ENCODE measurements around the gene CTU1.

Gene CTU1

DNA sequence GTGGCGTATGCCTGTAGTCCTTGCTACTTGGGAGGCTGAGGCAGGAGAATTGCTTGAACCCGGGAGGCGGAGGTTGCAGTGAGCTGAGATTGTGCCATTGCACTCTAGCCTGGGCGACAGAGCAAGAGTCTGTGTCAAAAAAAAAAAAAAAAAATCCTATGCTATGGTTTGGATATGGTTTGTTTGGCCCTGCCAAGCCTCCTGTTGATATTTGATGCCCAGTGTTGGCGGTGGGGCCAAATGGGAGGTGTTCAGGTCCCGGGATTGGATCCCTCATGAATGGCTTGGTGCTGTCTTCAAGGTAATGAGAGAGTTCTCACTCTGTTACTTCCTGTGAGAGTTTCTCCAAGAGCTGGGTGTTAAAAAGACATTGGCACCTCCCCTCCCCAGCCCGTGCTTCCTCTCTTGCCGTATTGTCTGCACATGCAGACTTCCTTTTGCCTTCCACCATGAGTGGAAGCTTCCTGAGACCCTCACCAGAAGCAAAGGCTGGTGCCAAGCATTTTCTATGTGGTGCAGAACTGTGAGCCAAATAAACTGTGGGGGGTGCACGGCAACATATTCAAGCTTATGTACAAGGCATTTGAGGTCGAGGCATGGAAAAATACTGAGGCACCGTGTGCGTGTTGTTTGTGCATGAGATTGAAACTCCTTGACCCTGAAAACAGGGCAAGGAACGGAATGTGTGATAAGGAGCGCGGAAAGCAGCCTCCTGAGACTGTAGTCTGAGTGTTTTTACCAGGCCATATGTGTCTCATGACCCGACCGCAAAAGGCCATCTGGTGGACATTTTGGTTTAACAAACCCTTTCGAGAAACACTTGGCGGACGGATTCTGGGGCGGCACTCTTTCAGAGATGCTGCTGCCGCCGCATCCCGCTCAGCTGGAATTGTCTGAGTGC, 23.8 kb upstream of the CTU1 start:
- DNase-seq (peak; percentile 45), ATAC-seq (peak; percentile 41)

DNA sequence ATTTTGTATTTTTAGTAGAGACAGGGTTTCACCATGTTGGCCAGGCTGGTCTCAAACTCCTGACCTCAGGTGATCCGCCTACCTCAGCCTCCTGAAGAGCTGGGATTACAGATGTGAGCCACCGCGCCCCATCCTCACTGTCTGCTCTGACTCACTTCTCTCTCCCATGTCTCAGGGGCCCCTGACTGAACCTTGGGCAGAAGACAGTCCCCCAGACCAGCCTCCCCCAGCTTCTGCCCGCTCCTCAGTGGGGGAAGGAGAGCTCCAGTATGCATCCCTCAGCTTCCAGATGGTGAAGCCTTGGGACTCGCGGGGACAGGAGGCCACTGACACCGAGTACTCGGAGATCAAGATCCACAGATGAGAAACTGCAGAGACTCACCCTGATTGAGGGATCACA, 21.5 kb upstream of the CTU1 start:
- no peak for ATAC-seq
- no peak for DNase-seq

DNA sequence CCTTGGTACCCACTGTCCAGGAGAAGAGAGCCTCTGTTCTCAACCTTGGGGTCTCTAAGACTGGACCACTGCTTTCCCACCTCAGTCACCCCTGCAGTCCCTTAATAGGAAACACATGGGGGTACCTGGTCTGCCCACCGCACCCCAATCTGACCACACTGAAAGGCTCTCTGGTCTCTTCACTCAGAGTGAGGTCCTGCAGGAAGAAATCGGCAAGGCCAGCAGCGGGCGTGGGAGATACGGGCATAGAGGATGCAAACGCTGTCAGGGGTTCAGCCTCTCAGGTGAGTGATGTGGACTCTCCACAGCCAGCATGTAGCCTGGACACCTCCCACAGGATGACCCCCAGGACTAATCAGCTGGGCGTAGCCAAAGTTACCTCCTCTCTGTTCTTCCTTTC, 20.0 kb upstream of the CTU1 start:
- ATAC-seq (no peak), DNase-seq (no peak)

DNA sequence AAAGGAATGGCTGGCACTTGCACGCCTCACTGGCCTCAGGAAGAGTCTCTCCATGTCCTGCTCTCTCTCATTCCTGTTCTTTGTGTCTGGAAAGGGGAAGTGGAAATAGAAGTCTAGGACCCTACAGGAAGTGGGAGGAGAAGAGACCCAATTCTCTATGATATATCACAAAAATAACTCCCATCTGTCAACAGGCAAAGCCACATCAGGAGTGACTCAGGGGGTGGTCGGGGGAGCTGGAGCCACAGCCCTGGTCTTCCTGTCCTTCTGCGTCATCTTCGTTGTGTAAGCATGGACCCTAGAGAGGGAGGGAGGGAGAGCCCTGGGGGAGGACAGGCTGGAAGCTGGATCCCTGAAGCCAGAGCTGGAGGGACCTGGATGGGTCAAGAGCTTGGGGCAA, 19.5 kb upstream of the CTU1 start:
- DNase-seq (peak; percentile 49), ATAC-seq (peak; percentile 42)

DNA sequence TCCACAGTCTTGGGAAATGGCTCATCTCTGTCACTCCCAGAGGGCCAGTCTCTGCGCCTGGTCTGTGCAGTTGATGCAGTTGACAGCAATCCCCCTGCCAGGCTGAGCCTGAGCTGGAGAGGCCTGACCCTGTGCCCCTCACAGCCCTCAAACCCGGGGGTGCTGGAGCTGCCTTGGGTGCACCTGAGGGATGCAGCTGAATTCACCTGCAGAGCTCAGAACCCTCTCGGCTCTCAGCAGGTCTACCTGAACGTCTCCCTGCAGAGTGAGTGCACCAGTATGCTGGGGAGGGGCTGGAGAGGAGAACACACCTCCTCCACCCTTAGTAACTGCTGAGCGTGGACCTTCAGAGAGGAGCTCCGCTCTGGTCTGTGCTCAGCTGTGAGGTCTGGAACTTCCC, 18.8 kb upstream of the CTU1 start:
- DNase-seq (no peak), ATAC-seq (no peak)

DNA sequence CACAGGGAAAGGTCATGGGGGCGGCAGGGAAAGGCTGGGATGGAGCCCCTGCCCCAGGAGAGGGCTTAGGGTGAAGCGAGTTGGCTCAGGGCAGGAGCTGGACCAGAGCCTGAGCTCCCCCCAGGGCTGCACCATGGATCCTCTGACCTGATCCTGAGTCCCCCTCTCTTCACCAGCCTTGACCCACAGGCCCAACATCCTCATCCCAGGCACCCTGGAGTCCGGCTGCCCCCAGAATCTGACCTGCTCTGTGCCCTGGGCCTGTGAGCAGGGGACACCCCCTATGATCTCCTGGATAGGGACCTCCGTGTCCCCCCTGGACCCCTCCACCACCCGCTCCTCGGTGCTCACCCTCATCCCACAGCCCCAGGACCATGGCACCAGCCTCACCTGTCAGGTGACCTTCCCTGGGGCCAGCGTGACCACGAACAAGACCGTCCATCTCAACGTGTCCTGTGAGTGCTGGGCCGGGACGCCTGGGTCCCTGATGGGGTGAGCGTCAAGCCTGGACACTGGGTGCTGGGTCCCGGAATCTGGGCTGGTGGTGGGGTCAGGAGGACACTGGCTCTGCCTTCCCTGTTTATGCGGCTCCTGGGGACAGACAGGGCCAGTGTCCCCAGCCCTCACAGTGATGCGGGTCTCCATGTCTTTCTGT, 17.3 kb upstream of the CTU1 start:
- ATAC-seq: no peak
- DNase-seq: no peak

DNA sequence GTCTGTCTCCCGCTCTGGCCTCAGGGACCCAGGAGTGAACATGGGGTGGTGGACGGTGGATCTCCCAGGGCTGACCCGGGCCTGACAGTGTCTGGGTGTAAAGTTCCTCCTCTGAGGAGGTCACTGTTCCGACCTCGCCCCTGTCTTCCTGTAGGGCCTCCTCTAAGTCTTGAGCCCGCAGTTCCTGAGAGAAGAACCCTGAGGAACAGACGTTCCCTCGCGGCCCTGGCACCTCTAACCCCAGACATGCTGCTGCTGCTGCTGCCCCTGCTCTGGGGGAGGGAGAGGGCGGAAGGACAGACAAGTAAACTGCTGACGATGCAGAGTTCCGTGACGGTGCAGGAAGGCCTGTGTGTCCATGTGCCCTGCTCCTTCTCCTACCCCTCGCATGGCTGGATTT, 16.5 kb upstream of the CTU1 start, which contains the start of gene SIGLEC9:
Gene SIGLEC9, plus strand, starts transcription at position 178 of the 400 bp plus-strand sequence. Its CDS starts 69 bp downstream, at position 247.
- ATAC-seq (no peak), DNase-seq (no peak)

DNA sequence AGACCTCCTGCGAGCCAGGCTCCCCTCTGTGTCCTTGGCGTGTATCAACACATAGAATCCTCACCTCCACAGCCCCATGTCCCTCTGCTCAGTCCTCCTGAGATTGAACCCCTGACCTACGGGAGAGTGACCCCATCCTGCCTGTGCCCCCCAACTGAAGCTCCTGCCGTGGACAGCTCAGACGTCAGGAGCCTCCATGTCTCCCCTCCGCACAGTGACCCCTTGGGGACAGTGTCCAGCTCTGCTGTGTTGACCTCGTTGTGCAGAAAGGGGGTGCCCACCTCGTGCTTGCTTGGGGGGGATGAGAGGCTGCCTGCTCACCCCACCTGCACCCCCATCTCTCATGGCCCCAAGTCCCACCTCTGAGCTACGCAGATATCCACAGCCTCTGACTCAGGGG, 16.0 kb upstream of the CTU1 start:
- no peak for DNase-seq
- no peak for ATAC-seq

DNA sequence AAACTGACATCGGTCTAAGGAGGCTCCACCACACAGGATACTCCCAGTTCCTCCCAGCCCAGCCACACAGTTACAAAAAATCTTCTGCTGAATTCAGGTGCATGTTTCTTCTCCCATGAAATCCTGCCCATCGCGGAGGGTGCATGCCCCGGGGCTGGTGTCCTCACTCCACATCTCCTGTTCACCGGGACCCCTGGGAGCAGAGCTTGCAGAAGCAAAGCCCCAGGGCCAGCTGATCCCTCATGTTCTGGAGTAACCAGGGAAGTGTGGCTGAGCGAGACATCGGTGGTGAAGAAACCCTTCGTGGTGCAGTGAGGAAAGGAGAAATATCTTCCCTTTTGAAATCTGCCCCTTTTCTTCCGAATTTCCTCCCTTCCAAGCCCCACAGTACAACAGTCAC, 15.6 kb upstream of the CTU1 start:
- ATAC-seq (no peak), DNase-seq (no peak)

DNA sequence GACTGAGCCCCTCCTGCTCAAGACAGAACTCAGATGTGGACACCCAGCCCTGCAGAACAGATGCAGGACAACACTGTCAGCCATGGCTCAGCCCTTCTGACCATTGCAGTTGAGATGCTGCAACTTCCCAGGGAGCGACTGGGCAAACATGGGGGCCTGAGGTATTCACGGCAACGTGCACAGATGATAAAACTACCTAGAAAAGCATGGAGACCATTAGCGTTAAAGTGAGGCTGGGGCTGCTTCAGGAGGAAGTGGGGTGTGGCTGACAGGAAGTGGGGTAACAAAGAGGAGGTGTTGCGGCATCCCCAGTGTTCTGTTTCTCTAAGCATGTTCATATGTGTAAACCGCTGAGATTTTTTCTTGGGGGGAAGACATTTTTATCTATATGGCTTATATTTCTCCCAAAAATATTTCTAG, 15.2 kb upstream of the CTU1 start:
- no peak for DNase-seq

DNA sequence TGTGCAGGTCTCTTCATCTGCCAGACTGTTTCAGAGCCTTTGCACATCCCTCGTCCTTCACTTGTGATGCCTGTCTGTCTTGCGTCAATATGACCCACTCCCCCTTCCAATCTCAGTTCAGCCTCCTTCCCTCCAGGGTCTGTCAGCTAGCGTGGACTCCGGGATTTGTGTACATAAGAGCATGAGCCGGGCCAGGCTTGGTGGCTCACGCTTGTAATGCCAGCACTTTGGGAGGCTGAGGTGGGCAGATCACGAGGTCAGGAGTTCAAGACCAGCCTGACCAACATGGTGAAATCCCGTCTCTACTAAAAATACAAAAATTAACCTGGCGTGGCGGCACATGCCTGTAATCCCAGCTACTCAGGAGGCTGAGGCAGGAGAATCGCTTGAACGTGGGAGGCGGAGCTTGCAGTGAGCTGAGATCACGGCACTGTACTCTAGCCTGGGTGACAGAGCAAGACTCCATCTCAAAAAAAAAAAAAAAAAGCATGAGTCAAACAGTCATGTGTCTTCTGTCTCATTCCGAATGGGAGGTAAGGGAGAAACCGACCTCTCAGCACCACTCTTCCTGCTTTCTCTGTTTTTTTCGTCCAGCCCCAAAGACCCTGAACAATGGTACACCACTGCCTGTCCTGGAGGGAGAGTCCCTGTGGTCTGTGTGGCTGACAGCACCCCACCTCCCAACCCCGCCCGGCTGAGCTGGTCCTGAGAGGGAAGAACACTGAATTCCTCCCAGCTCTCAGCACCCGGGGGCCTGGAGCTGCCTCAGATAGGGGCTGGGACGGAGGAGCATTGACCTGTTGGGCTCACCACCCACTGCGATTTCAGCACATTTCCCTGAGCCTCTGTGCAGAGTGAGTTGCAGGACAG, 14.1 kb upstream of the CTU1 start:
- DNase-seq: peak; percentile 39
- peak; percentile 35 for ATAC-seq

More for the DNA sequence above, 15.2 kb upstream of the CTU1 start:
- ATAC-seq: no peak

DNA sequence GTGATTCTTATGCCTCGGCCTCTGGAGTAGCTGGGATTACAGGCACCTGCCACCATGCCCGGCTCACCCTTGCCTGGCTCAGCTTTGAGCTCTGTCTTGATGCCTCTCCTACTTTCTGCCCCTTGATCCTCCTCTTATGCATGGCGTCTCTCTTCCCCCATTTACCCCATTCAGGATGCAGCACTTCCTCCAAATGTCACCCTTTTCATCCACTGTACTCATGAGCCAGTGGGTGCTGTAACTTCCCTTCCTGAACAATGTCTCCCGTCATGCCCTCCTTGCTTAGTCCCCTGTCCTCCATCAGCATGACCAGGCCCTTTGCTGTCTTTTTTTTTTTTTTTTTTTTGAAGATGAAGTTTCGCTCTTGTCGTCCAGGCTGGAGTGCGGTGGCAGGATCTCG, 13.0 kb upstream of the CTU1 start:
- DNase-seq (no peak), ATAC-seq (no peak)

DNA sequence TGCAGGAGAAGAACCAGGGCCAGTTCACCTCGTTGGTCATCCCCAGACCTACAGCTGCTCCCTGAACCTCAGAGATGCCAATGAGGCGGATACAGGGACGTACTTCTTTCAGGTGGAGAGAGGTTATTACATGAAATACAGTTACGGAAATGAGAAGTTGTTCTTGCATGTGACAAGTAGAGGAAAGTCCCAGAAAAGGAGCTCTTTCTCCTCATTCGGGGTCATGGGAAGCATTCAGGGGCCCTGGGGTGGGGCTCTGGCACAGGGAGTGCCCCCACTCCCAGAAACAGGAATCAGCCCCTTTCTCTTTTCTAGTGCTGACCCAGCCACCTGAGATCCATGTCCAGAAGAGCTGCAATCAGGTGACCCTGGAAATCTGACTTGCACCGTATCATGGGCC, 12.0 kb upstream of the CTU1 start:
- ATAC-seq: no peak

DNA sequence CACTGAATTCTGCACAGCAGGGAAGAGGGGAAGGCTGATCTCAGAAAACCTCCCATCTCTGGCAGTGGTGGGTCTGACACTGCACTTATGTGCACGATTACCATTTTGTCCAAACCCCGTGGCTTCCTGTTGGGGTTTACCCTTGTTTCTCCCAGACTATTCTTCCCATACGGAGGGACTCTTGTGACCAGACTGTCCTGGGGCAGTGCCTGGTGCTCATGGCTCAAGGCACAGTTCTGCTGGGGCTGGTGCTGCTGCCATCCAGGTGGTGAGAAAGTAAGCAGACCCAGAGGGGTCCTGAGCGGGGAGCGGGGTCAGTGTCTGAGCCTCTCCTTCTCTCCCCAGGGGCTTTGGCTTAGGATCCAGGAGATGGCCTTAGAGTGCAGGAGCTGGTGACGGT, 11.4 kb upstream of the CTU1 start:
- ATAC-seq: no peak
- DNase-seq: no peak

More for the DNA sequence above, 12.0 kb upstream of the CTU1 start:
- DNase-seq: no peak

DNA sequence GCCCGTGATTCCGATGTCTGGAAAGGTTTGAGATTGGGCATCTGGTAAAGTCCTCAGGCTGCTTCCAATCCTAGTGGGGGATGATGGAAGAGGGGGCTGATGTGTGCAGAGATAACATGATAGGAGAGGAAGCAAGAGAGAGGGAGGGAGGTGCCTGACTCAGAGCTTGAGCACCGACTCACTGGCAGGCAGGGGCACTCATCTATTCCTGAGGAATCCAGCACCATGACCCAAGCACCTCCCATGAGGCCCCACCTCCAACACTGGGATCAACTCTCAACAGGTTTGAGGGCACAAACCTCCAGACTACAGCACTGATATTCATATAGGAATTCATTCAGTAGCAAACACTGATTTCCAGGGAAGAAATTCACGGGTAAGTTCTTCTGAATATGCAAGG, 10.9 kb upstream of the CTU1 start:
- DNase-seq: no peak

DNA sequence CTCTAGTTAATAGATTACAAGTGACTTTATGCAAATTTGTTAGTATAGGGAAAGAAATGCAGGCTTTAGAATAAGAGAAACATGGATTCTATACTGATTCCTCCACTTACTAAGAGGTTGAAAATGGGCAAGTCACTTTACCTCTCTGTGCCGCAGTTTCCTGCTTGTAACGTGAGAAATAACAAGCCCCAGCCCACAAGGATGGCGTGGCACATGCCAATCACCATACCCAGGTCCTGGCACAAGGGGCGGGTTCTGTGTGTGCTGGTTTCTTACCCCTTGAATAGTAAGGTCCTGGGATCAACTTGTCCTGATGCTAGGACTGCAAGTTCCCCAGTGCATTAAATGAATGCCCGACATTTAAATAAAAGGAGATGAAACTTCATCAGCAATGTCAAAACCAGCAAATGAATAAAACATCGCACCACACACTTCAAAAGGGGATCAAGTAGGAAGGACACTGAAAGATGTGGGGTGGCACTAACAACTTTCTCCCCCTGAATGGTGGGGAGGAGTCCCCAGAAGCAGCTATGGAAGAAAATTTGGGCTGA, 8.6 kb upstream of the CTU1 start:
- DNase-seq: no peak

More for the DNA sequence above, 10.9 kb upstream of the CTU1 start:
- ATAC-seq: no peak

DNA sequence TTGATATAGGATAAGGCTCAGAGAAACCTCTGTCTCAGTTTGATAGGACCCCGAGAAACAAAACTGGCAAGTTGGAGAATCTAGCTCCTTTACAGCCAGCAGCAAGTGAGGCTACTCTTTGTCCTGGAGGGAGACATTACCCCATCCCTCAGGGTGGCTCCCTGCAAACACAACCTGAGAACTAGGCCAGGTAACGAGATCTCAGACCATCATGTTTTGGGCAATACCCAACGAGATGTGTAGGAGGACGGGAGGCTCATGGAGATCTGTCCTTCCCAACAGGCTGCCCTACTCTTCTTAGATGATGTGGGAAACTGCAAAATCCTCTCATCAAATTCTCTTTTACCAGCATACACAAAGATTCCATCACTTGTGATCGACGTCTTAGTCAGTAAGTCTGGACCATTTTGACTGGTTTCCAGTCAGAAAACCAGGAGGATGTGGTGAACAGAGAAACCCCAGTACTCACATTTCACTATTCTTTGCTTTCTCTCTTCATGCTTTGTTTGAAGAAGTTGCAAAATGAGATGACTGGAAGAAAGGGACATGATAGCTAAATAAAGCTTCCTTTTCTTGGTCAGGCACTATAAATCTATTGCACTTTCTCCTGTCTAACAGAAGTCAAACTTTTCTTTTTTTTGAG, 6.0 kb upstream of the CTU1 start:
- DNase-seq (no peak), ATAC-seq (peak; percentile 86)

More for the DNA sequence above, 8.6 kb upstream of the CTU1 start:
- ATAC-seq: no peak

DNA sequence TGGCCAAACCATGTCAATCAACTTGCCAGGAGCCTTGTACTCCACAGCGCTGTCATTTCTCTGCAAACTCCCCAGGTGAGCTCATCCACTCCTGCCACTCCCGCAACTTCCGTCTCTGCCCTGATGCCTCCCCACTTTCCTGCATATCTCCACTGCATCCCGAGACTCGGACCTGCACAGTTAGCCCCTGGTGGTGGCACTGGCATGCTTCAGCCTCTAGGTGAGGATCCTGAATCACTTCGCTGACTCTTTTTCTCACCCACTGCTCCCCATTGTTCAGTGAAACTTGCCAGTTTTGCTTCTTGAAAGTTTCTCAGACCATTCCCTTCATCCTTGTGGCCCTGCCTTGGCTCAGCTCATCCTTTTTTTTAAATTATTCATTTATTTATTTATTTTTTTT, 3.4 kb upstream of the CTU1 start:
- ATAC-seq (no peak), DNase-seq (no peak)

DNA sequence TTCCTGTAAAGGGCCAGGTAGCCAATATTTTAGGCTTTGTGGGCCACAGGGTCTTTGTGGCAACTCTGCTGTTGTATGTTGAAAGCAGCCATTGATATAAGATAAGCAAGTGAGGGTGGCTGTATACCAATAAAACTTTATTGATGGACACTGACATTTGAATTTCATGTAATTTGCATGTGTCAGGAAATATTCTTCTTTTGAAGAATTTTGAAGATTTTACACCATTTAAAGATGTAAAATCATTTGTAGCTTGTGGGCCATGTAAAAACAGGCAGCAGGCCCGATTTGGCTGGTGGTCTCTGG, 2.4 kb upstream of the CTU1 start:
- ATAC-seq (no peak), DNase-seq (no peak)

DNA sequence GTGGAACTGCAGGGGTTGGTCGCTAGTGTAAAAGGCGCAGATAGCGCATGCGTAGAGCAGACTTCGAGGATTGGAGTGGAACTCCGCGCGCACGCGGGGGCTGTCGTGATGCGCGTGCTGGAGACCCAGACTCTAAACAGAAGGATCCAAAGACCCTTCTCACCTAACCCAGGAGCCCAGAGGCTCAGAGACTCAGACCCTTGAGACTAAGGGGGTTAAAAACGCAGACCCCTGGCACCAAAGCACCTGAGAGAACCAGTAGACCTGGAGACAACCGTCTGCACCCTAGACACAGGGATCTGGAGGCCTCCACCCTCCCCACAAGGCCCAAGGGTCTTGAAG, 567 bp upstream of the CTU1 start:
- DNase-seq (no peak), ATAC-seq (peak; percentile 6)

DNA sequence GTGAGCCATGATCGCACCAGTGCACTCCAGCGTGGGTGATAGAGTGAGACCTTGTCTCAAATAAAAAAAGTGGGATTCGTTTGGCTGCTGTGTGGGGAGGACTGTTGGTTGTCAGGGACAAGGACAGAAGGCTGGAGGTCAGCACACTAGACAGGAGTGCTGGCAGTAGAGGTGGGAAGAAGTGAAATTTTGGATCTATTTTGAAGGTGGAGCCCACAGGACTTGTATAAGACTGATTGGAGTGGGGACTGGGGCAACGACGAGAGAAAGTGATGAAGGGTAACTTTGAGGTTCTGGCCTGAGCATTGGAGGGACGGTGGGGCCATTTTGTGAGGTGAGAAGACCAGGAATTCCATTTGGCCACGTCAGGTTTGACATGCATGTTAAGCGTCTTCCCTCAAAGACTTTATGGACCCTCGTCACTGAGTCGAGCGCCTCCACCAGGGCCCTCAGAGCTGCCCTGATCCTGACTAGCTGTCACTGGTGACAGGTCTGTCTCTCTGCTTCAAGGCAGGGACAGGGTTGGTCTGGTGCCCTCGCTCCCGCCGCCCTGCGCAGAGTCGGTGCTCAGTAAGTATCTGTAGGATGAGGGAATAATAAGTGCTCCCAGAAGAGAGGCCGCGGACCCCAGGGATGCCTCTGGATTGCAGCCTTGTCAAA, 673 bp downstream of the CTU1 start:
- DNase-seq: peak; percentile 39
- no peak for ATAC-seq
